NT2/D1 (cell line): ENCODE data around the gene TBC1D22A.

Source experiments
- SUZ12 ChIP-seq: IDR thresholded peaks from 2 replicates; pipeline ENCODE4 v1.6.1; 2011; ENCODE audit not compliant: insufficient read length, insufficient read depth; ENCODE audit errors: extremely low read depth
- YY1 ChIP-seq: IDR thresholded peaks from 2 replicates; pipeline ENCODE4 v1.6.1; 2011; ENCODE audit not compliant: insufficient read length, insufficient read depth
- ZNF274 ChIP-seq: IDR thresholded peaks from 2 replicates; pipeline ENCODE4 v1.6.1; 2011; ENCODE audit warnings: mild to moderate bottlenecking, low read depth, low read length

DNA sequence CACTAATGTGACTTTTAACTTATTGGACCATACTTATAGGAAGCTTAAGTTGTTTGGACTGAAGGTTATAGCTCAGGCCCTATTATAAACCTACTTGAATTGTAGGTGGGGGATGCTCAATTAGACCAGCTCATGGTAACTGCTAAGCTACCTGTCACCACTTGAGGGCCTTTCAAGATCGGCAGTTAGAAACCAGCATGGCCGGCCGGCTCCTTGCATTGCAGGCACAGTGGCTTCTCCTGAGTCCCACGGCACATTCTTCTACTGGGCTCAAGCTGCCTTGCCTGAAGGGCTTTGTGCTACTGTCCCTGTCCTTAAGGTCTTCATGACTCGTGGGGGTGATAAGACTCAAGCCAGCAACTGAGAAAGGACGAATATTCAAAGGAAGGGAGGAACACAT lies 70.8 kb downstream of the TBC1D22A start:
- TF ChIP-seq SUZ12, result no peak
- TF ChIP-seq YY1, result no peak
- TF ChIP-seq ZNF274, result no peak
